Left lung (tissue), 10 donors: ENCODE data around the gene TCF7L1. TPM values are rescaled to one million over a fixed set of nuclear protein-coding genes. Genes with fewer than 3 reads are reported as not detected.
"Not testable (repeated sequence)": the region's sequence is repeated elsewhere in the genome, so short reads cannot be mapped to it uniquely, and the experiment has no call there.

ENCODE experiments used
- ATAC-seq: fragments of 200-7000 bp; cut with Tn5 transposase; one replicate; pipeline ENCODE4 v1.9.1; 2020; ENCODE audit warnings: moderate library complexity
- DNase-seq, 4 donors: peaks; one replicate each; pipeline ENCODE4 v3.0.0-alpha.2; 2013 to 2020
- H3K27ac ChIP-seq, 2 donors: fragments of 200-600 bp; sonication (generic) in 1 of 2; one replicate each; pipeline versions ENCODE4 v1.5.0 to v1.8.0; 2020 to 2021
- H3K27me3 ChIP-seq, 2 donors: fragments of 200-600 bp; sonication (generic) in 1 of 2; one replicate each; pipeline versions ENCODE4 v1.5.0 to v1.8.0; 2020 to 2021
- H3K36me3 ChIP-seq, 2 donors: fragments of 200-600 bp; sonication (generic) in 1 of 2; one replicate each; pipeline versions ENCODE4 v1.5.0 to v1.8.0; 2020 to 2021
- H3K4me1 ChIP-seq, 2 donors: fragments of 200-600 bp; one replicate each; pipeline ENCODE4 v1.8.0; 2021
- H3K4me3 ChIP-seq, 2 donors: fragments of 200-600 bp; sonication (generic) in 1 of 2; one replicate each; pipeline versions ENCODE4 v1.5.0 to v1.8.0; 2020 to 2021; ENCODE audit warnings: mild to moderate bottlenecking in 1 of 2
- H3K9me3 ChIP-seq, 2 donors: fragments of 200-600 bp; sonication (generic) in 1 of 2; one replicate each; pipeline versions ENCODE4 v1.5.0 to v1.8.0; 2020 to 2021
- intact Hi-C, 2 donors: fragments of 100-400 bp; cut with DNase I; formaldehyde crosslinking; loops; one replicate each; pipeline versions ENCODE4 v1.11.2 to v1.14.2; 2022
- polyA plus RNA-seq, 6 donors: library from polyadenylated mRNA; unstranded; fragments of 120-200 nt; gene quantifications; one replicate each; pipeline ENCODE4 v1.2.1, GENCODE V29; 2013; ENCODE audit not compliant: insufficient read length in 6 of 6
- total RNA-seq, 2 donors: library from RNA; stranded (reverse); fragmentation: NEBNext Ultra II Directional; extraction: Animal tissue kit (Norgen Biotek cat#: 25700); gene quantifications; one replicate each; pipeline ENCODE4 v1.2.1, GENCODE V29; 2021
- TF ChIP-seq, protein P1 (sequence below), 2 donors: fragments of 200-600 bp; sonication (generic) in 1 of 2; IDR thresholded peaks; one replicate each; pipeline versions ENCODE4 v1.5.0 to v1.8.0; 2021; ENCODE audit warnings: antibody characterized with exemption in 2 of 2
- donor health status: DM: no; HTN: yes; CAD: no.
- donor health status: DM: no; HTN: no; CAD: no.

TCF7L1 gene
- total and polyA plus RNA-seq, 8 donors, result 16.4 to 63.9 (median 57.5) TPM

GRCh38 chr2:85319796-85320195 is 186.6 kb downstream of the TCF7L1 start:
- peaks cover 12 to 72% of the 10 kb centered on the region in 2 donors for H3K4me1 ChIP-seq
- TF ChIP-seq, protein P1, sequence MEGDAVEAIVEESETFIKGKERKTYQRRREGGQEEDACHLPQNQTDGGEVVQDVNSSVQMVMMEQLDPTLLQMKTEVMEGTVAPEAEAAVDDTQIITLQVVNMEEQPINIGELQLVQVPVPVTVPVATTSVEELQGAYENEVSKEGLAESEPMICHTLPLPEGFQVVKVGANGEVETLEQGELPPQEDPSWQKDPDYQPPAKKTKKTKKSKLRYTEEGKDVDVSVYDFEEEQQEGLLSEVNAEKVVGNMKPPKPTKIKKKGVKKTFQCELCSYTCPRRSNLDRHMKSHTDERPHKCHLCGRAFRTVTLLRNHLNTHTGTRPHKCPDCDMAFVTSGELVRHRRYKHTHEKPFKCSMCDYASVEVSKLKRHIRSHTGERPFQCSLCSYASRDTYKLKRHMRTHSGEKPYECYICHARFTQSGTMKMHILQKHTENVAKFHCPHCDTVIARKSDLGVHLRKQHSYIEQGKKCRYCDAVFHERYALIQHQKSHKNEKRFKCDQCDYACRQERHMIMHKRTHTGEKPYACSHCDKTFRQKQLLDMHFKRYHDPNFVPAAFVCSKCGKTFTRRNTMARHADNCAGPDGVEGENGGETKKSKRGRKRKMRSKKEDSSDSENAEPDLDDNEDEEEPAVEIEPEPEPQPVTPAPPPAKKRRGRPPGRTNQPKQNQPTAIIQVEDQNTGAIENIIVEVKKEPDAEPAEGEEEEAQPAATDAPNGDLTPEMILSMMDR (IDR thresholded peaks at IDR 0.05), result no peak
- peaks cover 0 to 98% of the 10 kb centered on the region in 2 donors for H3K36me3 ChIP-seq
- peak overlapping the region in 1 of 2 donors; percentile 41 for H3K27ac ChIP-seq
- no peak overlapping the region for H3K4me3 ChIP-seq
- ATAC-seq (no peak), DNase-seq (no peak)
- H3K27me3 ChIP-seq, result no peaks in the 10 kb centered on the region
- intact Hi-C loops, result no loop called here
- H3K9me3 ChIP-seq, result no peaks in the 10 kb centered on the region

- ATAC-seq (no peak), DNase-seq (no peak)
- H3K36me3 ChIP-seq, result peaks cover 0 to 65% of the 10 kb centered on the region in 2 donors
- TF ChIP-seq, protein P1 (IDR thresholded peaks at IDR 0.05), result no peak
- peaks cover 20 to 89% of the 10 kb centered on the region in 2 donors for H3K4me1 ChIP-seq
- no peaks in the 10 kb centered on the region for H3K27me3 ChIP-seq
- peak overlapping the region in 1 of 2 donors; percentile 99 for H3K27ac ChIP-seq
- intact Hi-C loops, result no loop called here
- H3K9me3 ChIP-seq, result no peaks in the 10 kb centered on the region
- H3K4me3 ChIP-seq, result peak overlapping the region in 1 of 2 donors; percentile 6
Observed at GRCh38 chr2:85323351-85323987, 190.3 kb downstream of the TCF7L1 start.

DNA sequence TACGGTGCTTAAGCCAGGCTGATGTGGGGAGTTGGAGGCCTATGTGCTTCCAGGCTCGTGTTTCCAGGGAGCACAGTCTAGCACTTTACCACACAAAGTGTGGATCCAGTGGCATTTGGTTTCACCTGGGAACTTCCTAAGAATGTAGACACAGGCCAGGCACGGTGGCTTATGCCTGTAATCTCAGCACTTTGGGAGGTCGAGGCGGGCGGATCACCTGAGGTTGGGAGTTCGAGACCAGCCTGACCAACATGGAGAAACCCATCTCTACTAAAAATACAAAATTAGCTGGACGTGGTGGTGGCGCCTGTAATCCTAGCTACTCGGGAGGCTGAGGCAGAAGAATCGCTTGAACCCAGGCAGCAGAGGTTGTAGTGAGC is 190.8 kb downstream of the TCF7L1 start:
- Histone ChIP-seq H3K4me1 (peaks cover 20 to 89% of the 10 kb centered on the region in 2 donors), H3K4me3 (peak overlapping the region in 1 of 2 donors; percentile 6), H3K36me3 (peaks cover 0 to 60% of the 10 kb centered on the region in 2 donors), H3K27ac (peak overlapping the region in 1 of 2 donors; percentile 99)
- ATAC-seq, intact Hi-C loops, H3K27me3 ChIP-seq, DNase-seq, H3K9me3 ChIP-seq: not testable (repeated sequence)

- Histone ChIP-seq H3K4me3 (peak overlapping the region; percentile 68 to 86), H3K27me3 (no peaks in the 10 kb centered on the region), H3K36me3 (peaks cover 0 to 51% of the 10 kb centered on the region in 2 donors), H3K9me3 (no peaks in the 10 kb centered on the region), H3K27ac (peak overlapping the region in 1 of 2 donors; percentile 99), H3K4me1 (peaks cover 20 to 81% of the 10 kb centered on the region in 2 donors)
- intact Hi-C loops, result no loop called here
- ATAC-seq, result no peak
- DNase-seq, result no peak
- TF ChIP-seq, protein P1 (IDR thresholded peaks at IDR 0.05), result no peak
Observed at GRCh38 chr2:85324639-85325465, 191.7 kb downstream of the TCF7L1 start.

- no peaks in the 10 kb centered on the region for H3K9me3 ChIP-seq
- intact Hi-C loops, result no loop called here
- ATAC-seq (no peak), DNase-seq (no peak)
- peaks cover 0 to 45% of the 10 kb centered on the region in 2 donors for H3K36me3 ChIP-seq
- H3K4me1 ChIP-seq, result peaks cover 20 to 76% of the 10 kb centered on the region in 2 donors
- TF ChIP-seq, protein P1 (IDR thresholded peaks at IDR 0.05), result no peak
- H3K27ac ChIP-seq, result peak overlapping the region in 1 of 2 donors; percentile 99
- H3K4me3 ChIP-seq, result peak overlapping the region; percentile 68 to 86
- no peaks in the 10 kb centered on the region for H3K27me3 ChIP-seq
Observed at GRCh38 chr2:85325466-85325811, 192.2 kb downstream of the TCF7L1 start.
